HepG2 (cell line): Measurements from ENCODE around the gene RUNX2. TPM values are rescaled to one million over a fixed set of nuclear protein-coding genes. Genes with fewer than 3 reads are reported as not detected.

Experiments used
- ATAC-seq: fragments of 200-7000 bp; cut with Tn5 transposase; 3 replicates; pipeline ENCODE4 v1.9.1; 2020; ENCODE audit warnings: mild to moderate bottlenecking, moderate library complexity
- BruUV-seq: library from RNA; stranded (reverse); fragments of 400-500 nt; replicated peaks from 2 replicates; lab custom pipeline; 2021; lab: Mats Ljungman, UMichigan
- CTCF ChIA-PET: fragments of 300-600 bp; formaldehyde crosslinking; extraction: SDS; loops from one replicate; lab custom pipeline; 2021; ENCODE audit warnings: low total read pairs, inconsistent platforms, low intra/inter-chr PET ratio; lab: Yijun Ruan, JAX
- POLR2A ChIA-PET: fragments of 350-600 bp; sonication (Branson Sonifier 250); formaldehyde crosslinking; loops from one replicate; lab custom pipeline; 2020; ENCODE audit warnings: antibody characterized with exemption, inconsistent platforms; lab: Yijun Ruan, JAX
- DNase-seq: peaks from one replicate; pipeline ENCODE4 v3.0.0-alpha.2; 2015; ENCODE audit warnings: low spot score
- FAIRE-seq: peaks from 3 replicates; lab custom pipeline; 2011; peaks lifted over from hg19 to GRCh38; lab: Jason Lieb, UNC
- H2AFZ ChIP-seq: one replicate; pipeline ENCODE4 v1.6.1; 2011; ENCODE audit warnings: low read length, inconsistent platforms
- H3K27ac ChIP-seq: fragments of 300-600 bp; 3 replicates; pipeline ENCODE4 v1.8.0; 2011; ENCODE audit warnings: mixed run types, mild to moderate bottlenecking, mixed read lengths, low read length, inconsistent platforms; ENCODE audit not compliant: insufficient read depth; ENCODE audit errors: extremely low read length
- H3K27me3 ChIP-seq, 2 experiments: fragments of 200-600 bp in 1 of 2; 2 replicates in 1 of 2; 3 replicates in 1 of 2; pipeline versions ENCODE4 v1.6.0 to v1.8.0; 2011; ENCODE audit warnings: low read length in 2 of 2, mild to moderate bottlenecking in 2 of 2, moderate library complexity in 2 of 2, inconsistent platforms in 1 of 2; ENCODE audit not compliant: insufficient read depth in 2 of 2, control insufficient read depth in 1 of 2
- H3K36me3 ChIP-seq, 2 experiments: fragments of 200-600 bp in 1 of 2; replicated peaks in 1 of 2; 2 replicates in 1 of 2; 3 replicates in 1 of 2; pipeline versions ENCODE4 v1.5.1 to v1.8.0; 2011; ENCODE audit warnings: low read length in 2 of 2, inconsistent platforms in 1 of 2; ENCODE audit not compliant: insufficient read depth in 2 of 2, control insufficient read depth in 1 of 2
- H3K4me1 ChIP-seq: 2 replicates; pipeline ENCODE4 v1.5.1; 2012; ENCODE audit warnings: low read length, inconsistent platforms; ENCODE audit not compliant: insufficient read depth
- H3K4me2 ChIP-seq: 2 replicates; pipeline ENCODE4 v1.6.0; 2011; ENCODE audit warnings: low read depth, low read length, inconsistent platforms
- H3K4me3 ChIP-seq, 3 experiments: fragments of 200-600 bp in 1 of 3; sonication (generic), shearing (Covaris generic) in 1 of 3; replicated peaks in 1 of 3; 2 replicates each; pipeline ENCODE4 v1.5.1; 2011 to 2016; ENCODE audit warnings: low read length in 3 of 3, inconsistent platforms in 2 of 3, low read depth in 2 of 3, mild to moderate bottlenecking in 2 of 3, control low read depth in 1 of 3, mixed read lengths in 1 of 3; ENCODE audit not compliant: insufficient read depth in 1 of 3
- H3K79me2 ChIP-seq: one replicate; pipeline ENCODE4 v1.6.1; 2011; ENCODE audit warnings: low read length, inconsistent platforms; ENCODE audit not compliant: insufficient read depth
- H3K9ac ChIP-seq: 2 replicates; pipeline ENCODE4 v1.6.0; 2011; ENCODE audit warnings: mild to moderate bottlenecking, low read depth, low read length, inconsistent platforms; ENCODE audit not compliant: insufficient read depth
- H3K9me3 ChIP-seq: 2 replicates; pipeline ENCODE4 v1.5.1; 2012; ENCODE audit warnings: mild to moderate bottlenecking, low read length
- H4K20me1 ChIP-seq: 2 replicates; pipeline ENCODE4 v1.6.0; 2011; ENCODE audit warnings: inconsistent platforms, mild to moderate bottlenecking, low read length, moderate library complexity; ENCODE audit not compliant: insufficient read depth
- ARNT ChIP-seq: fragments of 450-650 bp; IDR thresholded peaks from 2 replicates; pipeline ENCODE4 v1.6.1; 2017
- BORCS8-MEF2B ChIP-seq: sonication (generic); formaldehyde crosslinking; IDR thresholded peaks from 2 replicates; pipeline ENCODE4 v1.8.0; 2022; ENCODE audit warnings: mild to moderate bottlenecking, missing genetic modification reagents
- GABPB1 ChIP-seq: IDR thresholded peaks from 2 replicates; pipeline ENCODE4 v1.6.1; 2016; ENCODE audit warnings: mild to moderate bottlenecking, missing genetic modification reagents, moderate library complexity, missing compliant biosample characterization
- HINFP ChIP-seq: sonication (generic); formaldehyde crosslinking; IDR thresholded peaks from 2 replicates; pipeline ENCODE4 v1.4.0; 2020; ENCODE audit warnings: low read depth, mild to moderate bottlenecking, missing genetic modification reagents
- HNRNPUL1 ChIP-seq: fragments of 200-400 bp; formaldehyde crosslinking; IDR thresholded peaks from 2 replicates; pipeline ENCODE4 v1.6.1; 2017; ENCODE audit warnings: low read depth, mild to moderate bottlenecking, low read length, moderate library complexity
- JUND ChIP-seq: sonication (generic); formaldehyde crosslinking; IDR thresholded peaks from 2 replicates; pipeline ENCODE4 v1.8.0; 2022; ENCODE audit warnings: mild to moderate bottlenecking, missing genetic modification reagents
- KDM2A ChIP-seq: sonication (generic); formaldehyde crosslinking; IDR thresholded peaks from 2 replicates; pipeline ENCODE4 v1.4.0; 2020; ENCODE audit warnings: low read depth, missing genetic modification reagents, borderline replicate concordance
- MAFG ChIP-seq: sonication (generic); formaldehyde crosslinking; IDR thresholded peaks from 2 replicates; pipeline ENCODE4 v1.5.1; 2020; ENCODE audit warnings: mild to moderate bottlenecking, missing genetic modification reagents
- SNAPC5 ChIP-seq: sonication (generic); formaldehyde crosslinking; IDR thresholded peaks from 2 replicates; pipeline ENCODE4 v1.8.1; 2023; ENCODE audit warnings: mild to moderate bottlenecking, missing genetic modification reagents, borderline replicate concordance
- ZNF256 ChIP-seq: sonication (generic); formaldehyde crosslinking; conservative IDR thresholded peaks from 2 replicates; pipeline ENCODE4 v1.4.0; 2020; ENCODE audit warnings: missing genetic modification reagents
- ZNF512 ChIP-seq: sonication (generic); formaldehyde crosslinking; IDR thresholded peaks from 2 replicates; pipeline ENCODE4 v1.4.0; 2020; ENCODE audit warnings: mild to moderate bottlenecking, missing genetic modification reagents
- ZNF574 ChIP-seq: sonication (generic); formaldehyde crosslinking; IDR thresholded peaks from 2 replicates; pipeline ENCODE4 v1.4.0; 2020; ENCODE audit warnings: missing genetic modification reagents
- ZNF576 ChIP-seq: sonication (generic); formaldehyde crosslinking; IDR thresholded peaks from 2 replicates; pipeline ENCODE4 v1.4.0; 2020; ENCODE audit warnings: mild to moderate bottlenecking, missing genetic modification reagents
- ZNF644 ChIP-seq: IDR thresholded peaks from 2 replicates; pipeline ENCODE4 v1.6.1; 2016; ENCODE audit warnings: low read depth
- ZSCAN5A ChIP-seq: sonication (generic); formaldehyde crosslinking; IDR thresholded peaks from 2 replicates; pipeline ENCODE4 v1.8.0; 2022; ENCODE audit warnings: mild to moderate bottlenecking, missing genetic modification reagents, borderline replicate concordance
- WGBS: methylation state at CpG from one replicate; pipeline ENCODE4 v1.1.6; 2017; ENCODE audit warnings: low lambda C conversion rate; 5-methylcytosine and 5-hydroxymethylcytosine counted together
- in situ Hi-C: cut with HindIII; loops from 2 replicates; pipeline ENCODE4 v1.10.0; 2017; ENCODE audit warnings: low pct_unique_long_range_greater_than_20kb; ENCODE audit not compliant: extremely low pct_ligation_motif_present
- intact Hi-C: fragments of 100-400 bp; cut with micrococcal nuclease; formaldehyde crosslinking; loops from one replicate; pipeline ENCODE4 v1.10.0; 2022; ENCODE audit not compliant: unreplicated experiment
- polyA plus RNA-seq, 8 experiments: library from polyadenylated mRNA; depleted of rRNA in 3 of 8; stranded (reverse) in 7 of 8; unstranded in 1 of 8; fragments of >200 nt; fragmentation: Illumina TruSeq in 4 of 8; extraction: Trizol in 4 of 8; gene quantifications; 2 replicates each; pipeline versions ENCODE4 v1.2.1 to v1.2.3, GENCODE V29; 2011 to 2016; ENCODE audit warnings: low read depth in 4 of 8, missing spikeins in 1 of 8, mixed read lengths in 1 of 8; ENCODE audit not compliant: insufficient read depth in 1 of 8
- total RNA-seq, 5 experiments: library from RNA; depleted of rRNA; stranded (reverse); fragments of >200 nt; fragmentation: Illumina TruSeq; extraction: Trizol; gene quantifications; 2 replicates each; pipeline ENCODE4 v1.2.3, GENCODE V29; 2016; ENCODE audit warnings: low read depth in 1 of 5

RUNX2 gene
- total and polyA plus RNA-seq, 2 of the 13 experiments (the other 11 are each of a cell fraction or from before 2014, with no cell fraction given): not detected

GRCh38 chr6:45626087-45626891 lies 298.2 kb downstream of the RUNX2 start (continued):
- TF ChIP-seq ZNF574 (CRISPR knock-in tag) (no peak), MAFG (no peak), ZNF512 (no peak), ZNF576 (CRISPR knock-in tag) (no peak), ZNF644 (CRISPR knock-in tag) (no peak), ARNT (no peak), GABPB1 (CRISPR knock-in tag) (no peak)

GRCh38 chr6:45630314-45630713 lies 302.2 kb downstream of the RUNX2 start:
- DNase-seq (no peak), ATAC-seq (no peak), FAIRE-seq (no peak)
- Histone ChIP-seq H3K36me3 (no peaks in the 10 kb centered on the region), H2AFZ (no peak overlapping the region), H3K4me3 (no peak overlapping the region), H3K27me3 (0 out of 5 replicates have a peak, but pooled peaks cover 0 to 4% of the 10 kb centered on the region in 2 experiments), H3K27ac (no peak overlapping the region), H3K9ac (no peak overlapping the region), H3K79me2 (no peaks in the 10 kb centered on the region), H3K4me2 (no peak overlapping the region), H3K4me1 (no peaks in the 10 kb centered on the region), H4K20me1 (no peaks in the 10 kb centered on the region), H3K9me3 (no peaks in the 10 kb centered on the region)
- in situ Hi-C loops: no loop called here
- WGBS: 5% methylated on average over 1 of the region's 2 CpGs
- POLR2A ChIA-PET: no interaction called here
- intact Hi-C loops: loop anchor here (10.0 kb wide), 1 partner anchor 1866 kb away; no protein-coding TSS in a partner anchor
- no TSS peak for BruUV-seq
- CTCF ChIA-PET: no interaction called here
- TF ChIP-seq SNAPC5 (CRISPR knock-in tag) (no peak), KDM2A (no peak), HNRNPUL1 (no peak), ZNF256 (CRISPR knock-in tag) (no peak), ZSCAN5A (CRISPR knock-in tag) (no peak), BORCS8-MEF2B (no peak), JUND (CRISPR knock-in tag) (no peak), HINFP (CRISPR knock-in tag) (no peak)
